Hindlimb muscle (tissue), 1 donor: Measurements from ENCODE around the gene RIC8A. TPM values are rescaled to one million over a fixed set of nuclear protein-coding genes. Genes with fewer than 3 reads are reported as not detected.

Source experiments
- DNase-seq: peaks from one replicate; pipeline ENCODE4 v3.0.0-alpha.2; 2013
- polyA plus RNA-seq: library from polyadenylated mRNA; unstranded; fragments of 120-200 nt; gene quantifications from one replicate; pipeline ENCODE4 v1.2.1, GENCODE V29; 2013; ENCODE audit not compliant: insufficient read length

Gene RIC8A
- polyA plus RNA-seq, 1 donor = 71.3 TPM

- no peak for DNase-seq
Measured at GRCh38 chr11:250740-251299, 43.3 kb downstream of the RIC8A start.

GRCh38 chr11:251550-251949 is 44.0 kb downstream of the RIC8A start:
- DNase-seq = no peak

GRCh38 chr11:252666-253065 is 45.2 kb downstream of the RIC8A start:
- DNase-seq = no peak

- DNase-seq = no peak
Measured at GRCh38 chr11:253160-253885, 45.8 kb downstream of the RIC8A start.

GRCh38 chr11:253886-254270 is 46.4 kb downstream of the RIC8A start:
- no peak for DNase-seq

- no peak for DNase-seq
Measured at GRCh38 chr11:255176-255575, 47.7 kb downstream of the RIC8A start.

- no peak for DNase-seq
Measured at GRCh38 chr11:255816-256215, 48.3 kb downstream of the RIC8A start.

GRCh38 chr11:256952-257737 is 49.6 kb downstream of the RIC8A start:
- DNase-seq = no peak

GRCh38 chr11:257766-258493 is 50.4 kb downstream of the RIC8A start:
- DNase-seq = no peak

GRCh38 chr11:259413-259812 is 51.9 kb downstream of the RIC8A start:
- DNase-seq = no peak

GRCh38 chr11:261624-262023 is 54.1 kb downstream of the RIC8A start:
- DNase-seq = no peak

Other genes with a start within 250 kb of the RIC8A start
- not detected for gene SCGB1C1, start 14.6 kb upstream of the RIC8A start, polyA plus RNA-seq
- gene BET1L, start 309 bp upstream of the RIC8A start, polyA plus RNA-seq = 35.6 TPM
- gene SIRT3, start 28.6 kb downstream of the RIC8A start, polyA plus RNA-seq = 25.5 TPM
- gene PSMD13, start 29.3 kb downstream of the RIC8A start, polyA plus RNA-seq = 87.5 TPM
- gene NLRP6, start 70.7 kb downstream of the RIC8A start, polyA plus RNA-seq = not detected
- 15.6 TPM for gene PGGHG, start 81.4 kb downstream of the RIC8A start, polyA plus RNA-seq
- not detected for gene IFITM5, start 91.8 kb downstream of the RIC8A start, polyA plus RNA-seq
- gene IFITM2, start 100.1 kb downstream of the RIC8A start, polyA plus RNA-seq = 79.2 TPM
- 30.5 TPM for gene IFITM1, start 106.3 kb downstream of the RIC8A start, polyA plus RNA-seq
- 368 TPM for gene IFITM3, start 113.2 kb downstream of the RIC8A start, polyA plus RNA-seq
- gene B4GALNT4, start 161.8 kb downstream of the RIC8A start, polyA plus RNA-seq = 12.4 TPM
- gene PKP3, start 186.5 kb downstream of the RIC8A start, polyA plus RNA-seq = 0.36 TPM
- gene SIGIRR, start 207.3 kb downstream of the RIC8A start, polyA plus RNA-seq = 19.1 TPM
- 0.53 TPM for gene ANO9, start 234.3 kb downstream of the RIC8A start, polyA plus RNA-seq
- gene PTDSS2, start 242.6 kb downstream of the RIC8A start, polyA plus RNA-seq = 41.6 TPM